Smooth muscle cell (in vitro differentiated cells): ENCODE measurements around the gene FAM9C. TPM values are rescaled to one million over a fixed set of nuclear protein-coding genes. Genes with fewer than 3 reads are reported as not detected.

Source experiments
- DNase-seq: peaks from one replicate; lab custom pipeline; 2025; ENCODE audit not compliant: unreplicated experiment; lab: John Stamatoyannopoulos, UW
- H2AFZ ChIP-seq: fragments of 200-600 bp; sonication (generic); 2 replicates; pipeline ENCODE4 v1.6.0; 2016; ENCODE audit warnings: antibody characterized with exemption, low read depth, mild to moderate bottlenecking
- H3F3A ChIP-seq: fragments of 200-600 bp; sonication (generic); 2 replicates; pipeline ENCODE4 v1.6.0; 2017; ENCODE audit warnings: antibody characterized with exemption, low read depth
- H3K27ac ChIP-seq: fragments of 200-600 bp; sonication (generic); 2 replicates; pipeline ENCODE4 v1.5.1; 2016; ENCODE audit warnings: low read depth, mild to moderate bottlenecking
- H3K27me3 ChIP-seq: fragments of 200-600 bp; sonication (generic); 2 replicates; pipeline ENCODE4 v1.6.1; 2016; ENCODE audit warnings: low read depth, mild to moderate bottlenecking
- H3K36me3 ChIP-seq: fragments of 200-600 bp; sonication (generic); 2 replicates; pipeline ENCODE4 v1.5.1; 2016; ENCODE audit warnings: low read depth
- H3K4me1 ChIP-seq: fragments of 200-600 bp; sonication (generic); 2 replicates; pipeline ENCODE4 v1.5.1; 2016; ENCODE audit warnings: low read depth
- H3K4me2 ChIP-seq: fragments of 200-600 bp; sonication (generic); 2 replicates; pipeline ENCODE4 v1.6.0; 2016; ENCODE audit warnings: mild to moderate bottlenecking
- H3K4me3 ChIP-seq: fragments of 200-600 bp; sonication (generic); 2 replicates; pipeline ENCODE4 v1.5.1; 2016; ENCODE audit warnings: mild to moderate bottlenecking
- H3K79me2 ChIP-seq: fragments of 200-600 bp; sonication (generic); 2 replicates; pipeline ENCODE4 v1.6.0; 2016; ENCODE audit warnings: low read depth, mild to moderate bottlenecking
- H3K9ac ChIP-seq: fragments of 200-600 bp; sonication (generic); 2 replicates; pipeline ENCODE4 v1.6.0; 2016; ENCODE audit warnings: low read depth
- H3K9me3 ChIP-seq: fragments of 200-600 bp; sonication (generic); replicated peaks from 2 replicates; pipeline ENCODE4 v1.5.1; 2016; ENCODE audit warnings: low read depth
- H4K20me1 ChIP-seq: fragments of 200-600 bp; sonication (generic); 2 replicates; pipeline ENCODE4 v1.6.0; 2016; ENCODE audit warnings: low read depth
- WGBS: methylation state at CpG from one replicate; pipeline ENCODE4 v1.1.7; 2016; ENCODE audit warnings: low lambda C conversion rate; 5-methylcytosine and 5-hydroxymethylcytosine counted together
- polyA plus RNA-seq: library from polyadenylated mRNA; unstranded; fragments of >200 nt; fragmentation: Nextera tagmentation; extraction: Ambion mirVana; gene quantifications from 2 replicates; pipeline ENCODE4 v1.2.1, GENCODE V29; 2016
- total RNA-seq: library from RNA; depleted of rRNA; stranded (reverse); fragments of >200 nt; gene quantifications from 2 replicates; pipeline ENCODE4 v1.2.3, GENCODE V29; 2014
- TF ChIP-seq, protein P1 (sequence below): fragments of 200-600 bp; sonication (generic); IDR thresholded peaks from 2 replicates; pipeline ENCODE4 v1.5.1; 2017; ENCODE audit warnings: borderline replicate concordance, mild to moderate bottlenecking, antibody characterized with exemption; ENCODE audit not compliant: insufficient read depth, poor library complexity, severe bottlenecking

FAM9C gene
- total RNA-seq (not detected in 2 replicates), polyA plus RNA-seq (not detected in 2 replicates)

DNA sequence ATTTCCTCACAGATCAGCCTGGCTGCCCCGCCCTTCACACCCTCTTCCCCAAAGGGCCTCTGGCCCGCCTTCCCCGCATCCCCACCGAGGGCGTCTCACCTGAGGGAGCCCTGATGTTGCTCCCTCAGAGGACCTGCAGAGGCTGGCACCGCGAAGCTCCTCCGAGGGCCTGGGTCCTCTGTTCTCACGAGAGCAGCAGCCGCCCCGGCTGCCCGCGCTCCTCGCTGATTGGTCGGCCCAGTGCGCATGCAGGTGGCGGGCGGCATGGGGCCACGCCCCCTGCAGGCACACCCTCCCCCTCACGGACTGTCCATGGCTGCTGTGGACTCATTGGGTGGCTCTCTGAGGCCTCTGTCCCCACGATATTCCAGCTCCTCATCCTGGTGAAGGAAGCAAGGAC, at the start of gene FAM9C:
Gene FAM9C, minus strand, starts transcription at position 180 of the 400 bp plus-strand sequence. CDS start 831 bp downstream, outside the sequence.
- Histone ChIP-seq H3K79me2 (no peaks in the 10 kb centered on the region), H3F3A (peaks cover 3% of the 10 kb centered on the region), H3K4me1 (peaks cover 4% of the 10 kb centered on the region), H3K27ac (no peak within 1 kb of the TSS), H3K4me2 (no peak within 1 kb of the TSS), H3K36me3 (no peaks in the 10 kb centered on the region), H3K9me3 (no peaks in the 10 kb centered on the region), H4K20me1 (no peaks in the 10 kb centered on the region), H3K9ac (no peak within 1 kb of the TSS), H3K27me3 (no peaks in the 10 kb centered on the region), H2AFZ (no peak within 1 kb of the TSS), H3K4me3 (no peak within 1 kb of the TSS)
- no peak for DNase-seq
- TF ChIP-seq, protein P1, sequence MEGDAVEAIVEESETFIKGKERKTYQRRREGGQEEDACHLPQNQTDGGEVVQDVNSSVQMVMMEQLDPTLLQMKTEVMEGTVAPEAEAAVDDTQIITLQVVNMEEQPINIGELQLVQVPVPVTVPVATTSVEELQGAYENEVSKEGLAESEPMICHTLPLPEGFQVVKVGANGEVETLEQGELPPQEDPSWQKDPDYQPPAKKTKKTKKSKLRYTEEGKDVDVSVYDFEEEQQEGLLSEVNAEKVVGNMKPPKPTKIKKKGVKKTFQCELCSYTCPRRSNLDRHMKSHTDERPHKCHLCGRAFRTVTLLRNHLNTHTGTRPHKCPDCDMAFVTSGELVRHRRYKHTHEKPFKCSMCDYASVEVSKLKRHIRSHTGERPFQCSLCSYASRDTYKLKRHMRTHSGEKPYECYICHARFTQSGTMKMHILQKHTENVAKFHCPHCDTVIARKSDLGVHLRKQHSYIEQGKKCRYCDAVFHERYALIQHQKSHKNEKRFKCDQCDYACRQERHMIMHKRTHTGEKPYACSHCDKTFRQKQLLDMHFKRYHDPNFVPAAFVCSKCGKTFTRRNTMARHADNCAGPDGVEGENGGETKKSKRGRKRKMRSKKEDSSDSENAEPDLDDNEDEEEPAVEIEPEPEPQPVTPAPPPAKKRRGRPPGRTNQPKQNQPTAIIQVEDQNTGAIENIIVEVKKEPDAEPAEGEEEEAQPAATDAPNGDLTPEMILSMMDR: no peak
- WGBS: 97% methylated on average over 21 of the region's 21 CpGs

DNA sequence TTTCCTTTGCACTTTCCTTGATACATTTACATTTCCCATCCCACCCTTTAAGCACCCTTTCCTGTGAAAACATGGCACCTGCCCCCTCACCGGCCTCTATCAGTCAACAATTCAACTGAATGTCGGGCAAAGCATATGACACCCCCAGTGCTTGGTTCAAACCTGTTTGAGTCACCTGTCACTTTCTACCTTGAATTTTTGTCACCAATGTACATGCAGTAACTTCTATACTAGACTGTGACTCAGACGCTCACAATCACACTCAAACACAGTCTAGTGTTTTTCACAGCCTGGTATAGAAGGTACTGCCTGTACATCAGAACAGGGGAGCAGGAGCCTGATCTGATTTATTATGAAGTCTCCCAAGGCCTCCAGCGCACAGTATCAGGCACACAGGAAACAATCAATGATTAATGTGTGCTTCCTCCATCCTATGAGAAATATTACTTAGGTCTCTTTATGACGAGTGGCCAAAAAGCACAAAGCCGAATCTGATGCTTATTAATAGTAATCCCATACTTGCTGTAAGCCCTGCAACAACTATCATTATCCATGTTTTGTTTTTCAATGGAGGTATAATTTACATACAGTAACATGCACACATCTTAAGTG, 49.2 kb upstream of the FAM9C start:
- WGBS: 96% methylated on average over 6 of the region's 6 CpGs
- Histone ChIP-seq H3K36me3 (no peaks in the 10 kb centered on the region), H3K4me3 (no peak overlapping the region), H3F3A (peaks cover 15% of the 10 kb centered on the region), H3K9me3 (no peaks in the 10 kb centered on the region), H3K4me2 (peak overlapping the region; percentile 75), H3K4me1 (peaks cover 24% of the 10 kb centered on the region), H3K79me2 (no peaks in the 10 kb centered on the region), H3K27me3 (no peaks in the 10 kb centered on the region), H2AFZ (no peak overlapping the region), H3K27ac (peak overlapping the region; percentile 86), H4K20me1 (no peaks in the 10 kb centered on the region), H3K9ac (no peak overlapping the region)
- no peak for DNase-seq
- TF ChIP-seq, protein P1: no peak

- Histone ChIP-seq H3K36me3 (no peaks in the 10 kb centered on the region), H3K27ac (no peak overlapping the region), H2AFZ (no peak overlapping the region), H3K27me3 (no peaks in the 10 kb centered on the region), H3K9ac (no peak overlapping the region), H3K4me3 (no peak overlapping the region), H3K9me3 (no peaks in the 10 kb centered on the region), H3F3A (peaks cover 15% of the 10 kb centered on the region), H3K79me2 (no peaks in the 10 kb centered on the region), H3K4me2 (no peak overlapping the region), H4K20me1 (no peaks in the 10 kb centered on the region), H3K4me1 (peaks cover 24% of the 10 kb centered on the region)
- TF ChIP-seq, protein P1: no peak
- WGBS: 86% methylated on average over 7 of the region's 7 CpGs
- DNase-seq: no peak
Observed at GRCh38 chrX:13092455-13092941, 48.1 kb upstream of the FAM9C start.

DNA sequence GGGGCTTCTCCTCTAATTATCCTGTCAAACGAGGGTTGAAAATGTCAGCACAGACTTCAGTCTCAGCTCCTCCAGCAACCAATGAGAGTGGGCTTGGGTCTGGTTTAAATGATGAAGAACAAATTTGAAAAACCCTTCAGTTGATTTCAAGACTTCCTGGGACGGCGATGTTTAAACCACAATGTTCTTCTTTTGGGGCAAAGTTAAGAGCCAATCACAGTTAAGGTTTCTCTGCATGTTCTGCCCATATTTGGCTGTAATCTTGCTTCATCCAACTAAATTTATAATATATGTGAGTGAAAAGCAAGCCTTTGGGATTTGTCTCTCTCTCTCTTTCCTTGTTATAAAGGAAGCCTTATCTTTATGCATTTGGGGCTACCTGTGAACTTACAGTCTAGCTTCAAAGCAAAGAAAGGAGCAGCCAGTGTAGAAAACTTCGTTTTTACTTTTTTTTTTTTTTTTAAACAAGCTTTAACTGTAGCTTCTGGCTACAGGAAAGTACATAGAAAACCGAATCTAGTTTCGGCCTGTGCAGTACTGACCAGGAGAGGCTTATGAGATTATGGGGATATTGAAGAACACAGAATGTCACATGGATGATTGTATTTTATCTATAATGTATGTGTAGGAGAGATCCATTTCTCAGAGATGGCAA, 46.8 kb upstream of the FAM9C start:
- Histone ChIP-seq H4K20me1 (no peaks in the 10 kb centered on the region), H3K27me3 (no peaks in the 10 kb centered on the region), H3K27ac (peak overlapping the region; percentile 58), H3K4me1 (peaks cover 24% of the 10 kb centered on the region), H3K4me3 (no peak overlapping the region), H3K9ac (no peak overlapping the region), H2AFZ (peak overlapping the region; percentile 97), H3K4me2 (peak overlapping the region; percentile 73), H3K9me3 (no peaks in the 10 kb centered on the region), H3K36me3 (no peaks in the 10 kb centered on the region), H3K79me2 (no peaks in the 10 kb centered on the region), H3F3A (peaks cover 15% of the 10 kb centered on the region)
- 52% methylated on average over 6 of the region's 6 CpGs for WGBS
- TF ChIP-seq, protein P1: no peak
- no peak for DNase-seq
